Thyroid gland (tissue), 4 donors: ENCODE results near the gene ATXN7. TPM values are rescaled to one million over a fixed set of nuclear protein-coding genes. Genes with fewer than 3 reads are reported as not detected.

Source experiments
- DNase-seq, 2 donors: peaks; one replicate each; pipeline ENCODE4 v3.0.0-alpha.2; 2019
- H3K27ac ChIP-seq, 3 donors: fragments of 200-600 bp; sonication (generic); 1 replicate in 2 of 3; 2 replicates in 1 of 3; pipeline ENCODE4 v1.5.1; 2016 to 2019; ENCODE audit warnings: mild to moderate bottlenecking in 1 of 3, moderate library complexity in 1 of 3
- H3K27me3 ChIP-seq: fragments of 200-600 bp; sonication (generic); one replicate; pipeline ENCODE4 v1.5.1; 2019
- H3K36me3 ChIP-seq, 2 donors: fragments of 200-600 bp; sonication (generic); one replicate each; pipeline ENCODE4 v1.5.1; 2016 to 2019
- H3K4me1 ChIP-seq, 2 donors: fragments of 200-600 bp; sonication (generic); one replicate each; pipeline ENCODE4 v1.5.1; 2017 to 2019
- H3K4me3 ChIP-seq, 3 donors: fragments of 200-600 bp; sonication (generic); replicated peaks in 1 of 3; 1 replicate in 2 of 3; 2 replicates in 1 of 3; pipeline ENCODE4 v1.5.1; 2016; ENCODE audit warnings: mild to moderate bottlenecking in 1 of 3
- H3K9me3 ChIP-seq: fragments of 200-600 bp; sonication (generic); one replicate; pipeline ENCODE4 v1.5.1; 2017
- POLR2A ChIP-seq, 2 donors: fragments of 450-650 bp; IDR thresholded peaks; one replicate each; pipeline ENCODE4 v1.6.1; 2017; ENCODE audit warnings: antibody characterized with exemption in 2 of 2, mild to moderate bottlenecking in 2 of 2, moderate library complexity in 1 of 2
- WGBS, 2 donors: methylation state at CpG; one replicate each; pipeline ENCODE4 v1.1.5; 2017; 5-methylcytosine and 5-hydroxymethylcytosine counted together
- intact Hi-C: fragments of 100-400 bp; cut with DNase I; formaldehyde crosslinking; loops from one replicate; pipeline ENCODE4 v1.15.1; 2023
- total RNA-seq, 4 donors: library from RNA; depleted of rRNA; stranded (reverse); fragments of >200 nt; gene quantifications; one replicate each; pipeline ENCODE4 v1.2.3, GENCODE V29; 2016
- TF ChIP-seq, protein P1 (sequence below), 6 experiments: fragments of 200-600 bp in 3 of 6; fragments of 450-650 bp in 3 of 6; sonication (generic) in 3 of 6; IDR thresholded peaks; one replicate each; pipeline ENCODE4 v1.5.1; 2016 to 2019; ENCODE audit warnings: antibody characterized with exemption in 6 of 6, mild to moderate bottlenecking in 2 of 6, inconsistent platforms in 1 of 6, moderate library complexity in 1 of 6

The ATXN7 gene
- total RNA-seq, 4 donors from 2014 or later = 23.2 to 51.8 (median 33.8) TPM

DNA sequence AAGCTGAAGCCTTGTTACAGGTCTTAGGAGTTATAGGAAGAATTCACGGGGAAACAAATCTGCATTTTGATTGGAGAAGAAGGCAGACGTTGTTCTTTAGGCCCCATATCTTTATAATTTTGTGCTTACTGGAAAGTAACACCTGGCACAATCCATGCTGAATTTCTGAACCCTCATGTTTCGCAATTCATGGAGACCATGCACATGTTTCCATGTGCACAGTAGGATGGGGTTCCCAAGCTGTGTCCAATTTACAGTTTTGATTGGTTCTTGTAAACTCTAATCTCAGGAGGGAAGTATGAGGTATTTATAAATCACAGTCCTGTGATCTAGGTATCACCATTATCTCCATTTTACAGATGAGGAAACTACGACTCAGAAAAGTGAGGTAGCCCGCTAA lies 56.3 kb downstream of the ATXN7 start:
- no peak overlapping the region for H3K27ac ChIP-seq
- no peak for TF ChIP-seq POLR2A (IDR thresholded peaks at IDR 0.05)
- H3K9me3 ChIP-seq = no peaks in the 10 kb centered on the region
- peaks cover 0 to 6% of the 10 kb centered on the region in 2 donors for H3K36me3 ChIP-seq
- peaks cover 0 to 4% of the 10 kb centered on the region in 2 donors for H3K4me1 ChIP-seq
- intact Hi-C loops = no loop called here
- 95 to 97% methylated on average over 5 of the region's 5 CpGs for WGBS, 2 donors
- H3K27me3 ChIP-seq = no peaks in the 10 kb centered on the region
- no peak for DNase-seq
- H3K4me3 ChIP-seq = no peak overlapping the region

DNA sequence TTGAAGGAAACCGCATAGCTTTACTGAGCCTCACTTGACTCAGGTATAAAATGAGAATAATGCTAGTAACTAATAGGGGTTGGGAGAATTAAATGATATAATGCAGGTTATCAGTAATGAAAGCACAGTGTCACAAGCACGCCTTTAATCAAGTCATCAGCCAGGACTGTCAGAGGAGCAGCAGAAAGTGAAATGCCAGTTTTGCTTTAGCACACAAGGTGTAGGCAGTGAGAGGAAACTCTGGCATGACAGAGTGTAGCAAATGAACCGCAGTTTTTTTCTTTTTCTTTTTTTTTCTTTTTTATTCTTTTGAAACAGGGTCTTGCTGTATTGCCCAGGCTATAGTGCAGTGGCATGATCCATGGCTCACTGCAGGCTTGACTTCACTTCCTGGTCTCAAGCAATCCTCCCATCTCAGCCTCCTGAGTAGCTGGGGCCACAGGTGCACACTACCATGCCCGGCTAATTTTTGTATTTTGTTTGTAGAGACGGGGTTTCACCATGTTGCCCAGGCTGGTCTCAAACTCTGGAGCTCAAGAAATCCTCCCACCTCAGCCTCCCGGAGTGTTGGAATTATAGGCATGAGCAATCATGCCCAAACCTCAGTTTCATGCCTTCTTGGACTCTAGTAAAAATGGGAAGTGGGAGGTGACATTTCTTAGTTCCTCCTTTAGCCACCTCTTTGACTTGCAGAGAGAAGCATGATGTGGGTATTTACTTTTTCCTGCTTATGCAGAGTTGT lies 58.2 kb downstream of the ATXN7 start:
- TF ChIP-seq, protein P1, sequence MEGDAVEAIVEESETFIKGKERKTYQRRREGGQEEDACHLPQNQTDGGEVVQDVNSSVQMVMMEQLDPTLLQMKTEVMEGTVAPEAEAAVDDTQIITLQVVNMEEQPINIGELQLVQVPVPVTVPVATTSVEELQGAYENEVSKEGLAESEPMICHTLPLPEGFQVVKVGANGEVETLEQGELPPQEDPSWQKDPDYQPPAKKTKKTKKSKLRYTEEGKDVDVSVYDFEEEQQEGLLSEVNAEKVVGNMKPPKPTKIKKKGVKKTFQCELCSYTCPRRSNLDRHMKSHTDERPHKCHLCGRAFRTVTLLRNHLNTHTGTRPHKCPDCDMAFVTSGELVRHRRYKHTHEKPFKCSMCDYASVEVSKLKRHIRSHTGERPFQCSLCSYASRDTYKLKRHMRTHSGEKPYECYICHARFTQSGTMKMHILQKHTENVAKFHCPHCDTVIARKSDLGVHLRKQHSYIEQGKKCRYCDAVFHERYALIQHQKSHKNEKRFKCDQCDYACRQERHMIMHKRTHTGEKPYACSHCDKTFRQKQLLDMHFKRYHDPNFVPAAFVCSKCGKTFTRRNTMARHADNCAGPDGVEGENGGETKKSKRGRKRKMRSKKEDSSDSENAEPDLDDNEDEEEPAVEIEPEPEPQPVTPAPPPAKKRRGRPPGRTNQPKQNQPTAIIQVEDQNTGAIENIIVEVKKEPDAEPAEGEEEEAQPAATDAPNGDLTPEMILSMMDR (IDR thresholded peaks at IDR 0.05) = no peak
- TF ChIP-seq POLR2A (IDR thresholded peaks at IDR 0.05) = no peak
- no peak for DNase-seq
- Histone ChIP-seq H3K4me1 (peaks cover 0 to 3% of the 10 kb centered on the region in 2 donors), H3K27ac (no peak overlapping the region), H3K27me3 (no peaks in the 10 kb centered on the region), H3K36me3 (no peaks in the 10 kb centered on the region), H3K4me3 (no peak overlapping the region), H3K9me3 (no peaks in the 10 kb centered on the region)
- WGBS, 2 donors = 93 to 95% methylated on average over 6 of the region's 6 CpGs
- intact Hi-C loops = no loop called here

DNA sequence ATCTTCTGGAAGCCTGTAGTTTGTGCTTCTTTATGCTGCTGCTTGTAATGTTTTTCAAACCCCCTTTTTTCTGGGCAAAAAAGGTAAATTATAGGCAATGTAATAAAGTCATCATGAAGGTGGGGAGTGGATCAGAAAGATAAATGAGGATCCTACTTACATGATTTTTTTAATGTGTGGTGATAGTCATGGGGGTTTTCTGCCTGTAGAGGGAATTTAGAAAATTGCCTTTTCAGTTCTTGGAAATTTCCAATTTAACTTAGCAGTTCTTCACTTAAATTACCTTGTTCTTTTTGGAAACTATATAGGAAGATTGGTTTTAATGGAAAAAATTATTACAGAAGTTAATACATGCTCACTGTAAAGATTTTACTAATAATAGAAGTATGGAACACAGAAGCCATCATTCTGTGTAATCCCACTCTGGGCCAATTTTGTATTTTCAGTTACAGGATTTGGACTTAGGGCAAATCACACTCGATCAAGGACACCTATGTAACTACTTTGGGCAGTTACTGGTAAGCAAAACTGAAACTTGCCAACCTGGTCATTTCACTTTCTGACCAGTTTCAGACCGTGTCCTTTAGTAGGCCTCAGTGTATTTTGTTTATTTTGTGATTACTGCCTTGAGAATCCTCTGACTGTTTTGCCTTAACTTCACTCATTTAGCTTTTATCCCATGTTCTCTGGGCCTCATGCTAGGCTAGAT lies 59.0 kb downstream of the ATXN7 start:
- Histone ChIP-seq H3K9me3 (no peaks in the 10 kb centered on the region), H3K27me3 (no peaks in the 10 kb centered on the region), H3K36me3 (no peaks in the 10 kb centered on the region), H3K27ac (no peak overlapping the region), H3K4me3 (no peak overlapping the region), H3K4me1 (peaks cover 0 to 3% of the 10 kb centered on the region in 2 donors)
- no peak for DNase-seq
- intact Hi-C loops = no loop called here
- WGBS, 2 donors = 70 to 86% methylated on average over 2 of the region's 2 CpGs
- TF ChIP-seq, protein P1 (IDR thresholded peaks at IDR 0.05) = no peak
- no peak for TF ChIP-seq POLR2A (IDR thresholded peaks at IDR 0.05)

DNA sequence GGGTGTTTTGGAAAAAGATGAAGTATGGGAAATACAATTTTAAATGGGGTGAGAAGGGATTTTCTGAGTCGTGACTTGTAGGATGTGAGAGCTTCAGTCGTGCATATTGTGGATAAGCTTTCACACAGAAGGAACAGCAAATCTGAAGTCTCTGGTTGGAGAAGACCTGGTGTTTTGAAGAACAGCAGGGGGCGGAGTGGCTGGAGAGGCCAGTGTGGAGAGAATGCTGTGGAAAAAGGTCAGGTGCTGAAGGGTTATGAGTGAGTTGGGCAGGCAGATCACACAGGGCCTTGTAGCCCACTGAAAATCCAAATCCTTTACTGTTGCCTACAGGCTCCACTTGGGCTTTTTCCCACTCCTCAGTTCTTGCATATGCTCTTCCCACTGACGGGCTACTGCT lies 62.6 kb downstream of the ATXN7 start:
- H3K36me3 ChIP-seq = no peaks in the 10 kb centered on the region
- no peak for DNase-seq
- no peak overlapping the region for H3K4me3 ChIP-seq
- H3K27me3 ChIP-seq = no peaks in the 10 kb centered on the region
- H3K4me1 ChIP-seq = peaks cover 0 to 4% of the 10 kb centered on the region in 2 donors
- H3K27ac ChIP-seq = no peak overlapping the region
- no peak for TF ChIP-seq POLR2A (IDR thresholded peaks at IDR 0.05)
- TF ChIP-seq, protein P1 (IDR thresholded peaks at IDR 0.05) = no peak
- intact Hi-C loops = no loop called here
- 95 to 96% methylated on average over 4 of the region's 4 CpGs for WGBS, 2 donors
- H3K9me3 ChIP-seq = no peaks in the 10 kb centered on the region

DNA sequence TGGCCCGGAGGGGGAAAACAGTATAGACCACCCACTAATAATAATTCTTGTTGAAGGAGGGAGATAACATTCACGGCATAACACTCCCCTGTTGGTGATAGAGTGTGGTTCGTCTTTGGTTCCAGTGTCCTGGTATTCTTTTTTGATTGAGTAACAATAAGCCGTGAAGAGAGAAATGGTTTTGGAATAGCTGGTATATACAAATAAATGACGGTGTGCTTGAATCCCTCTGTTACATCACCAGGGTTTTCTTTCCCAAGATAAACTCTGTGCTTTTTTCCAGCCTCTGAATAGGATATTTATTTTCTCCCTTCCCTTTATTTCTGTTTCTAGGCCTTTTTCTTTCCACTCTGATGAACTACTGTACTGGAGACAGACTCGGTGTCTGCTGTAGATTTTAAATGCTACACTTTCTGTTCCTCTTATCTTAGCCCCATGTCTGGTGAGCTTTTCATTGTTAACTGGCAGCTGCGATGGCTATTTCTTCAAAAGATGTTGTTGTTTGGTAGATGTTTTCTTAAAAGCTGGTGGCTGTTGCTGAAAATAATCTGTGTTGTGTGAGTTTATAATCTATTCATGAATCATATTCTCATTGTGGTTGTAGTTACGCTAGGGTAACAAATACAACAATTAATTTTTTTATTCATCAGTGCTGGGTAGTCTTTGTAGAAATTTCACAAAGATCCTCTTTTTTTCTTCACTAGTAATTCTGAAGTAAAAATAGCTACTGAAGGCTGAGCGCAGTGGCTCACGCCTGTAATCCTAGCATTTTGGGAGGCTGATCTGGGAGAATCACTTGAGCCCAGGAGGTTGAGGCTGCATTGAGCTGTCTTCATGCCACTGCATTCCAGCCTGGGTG lies 64.0 kb downstream of the ATXN7 start:
- Histone ChIP-seq H3K36me3 (no peaks in the 10 kb centered on the region), H3K4me3 (no peak overlapping the region), H3K27me3 (no peaks in the 10 kb centered on the region), H3K27ac (no peak overlapping the region), H3K4me1 (peaks cover 4 to 17% of the 10 kb centered on the region in 2 donors), H3K9me3 (no peaks in the 10 kb centered on the region)
- no peak for DNase-seq
- no peak for TF ChIP-seq POLR2A (IDR thresholded peaks at IDR 0.05)
- TF ChIP-seq, protein P1 (IDR thresholded peaks at IDR 0.05) = no peak
- intact Hi-C loops = no loop called here
- 84 to 88% methylated on average over 10 of the region's 10 CpGs for WGBS, 2 donors
